GM12873 (cell line): ENCODE data around the gene TCL1B.
A peak's percentile ranks its signal among the peaks of the same experiment; 100 is the strongest.

Experiments used
- CTCF ChIP-seq: IDR thresholded peaks from 2 replicates; pipeline ENCODE4 v1.5.1; 2012; ENCODE audit warnings: low read depth, mild to moderate bottlenecking, moderate library complexity, low read length, control low read depth; ENCODE audit not compliant: insufficient read depth; ENCODE audit errors: missing control alignments

The TCL1B gene

DNA sequence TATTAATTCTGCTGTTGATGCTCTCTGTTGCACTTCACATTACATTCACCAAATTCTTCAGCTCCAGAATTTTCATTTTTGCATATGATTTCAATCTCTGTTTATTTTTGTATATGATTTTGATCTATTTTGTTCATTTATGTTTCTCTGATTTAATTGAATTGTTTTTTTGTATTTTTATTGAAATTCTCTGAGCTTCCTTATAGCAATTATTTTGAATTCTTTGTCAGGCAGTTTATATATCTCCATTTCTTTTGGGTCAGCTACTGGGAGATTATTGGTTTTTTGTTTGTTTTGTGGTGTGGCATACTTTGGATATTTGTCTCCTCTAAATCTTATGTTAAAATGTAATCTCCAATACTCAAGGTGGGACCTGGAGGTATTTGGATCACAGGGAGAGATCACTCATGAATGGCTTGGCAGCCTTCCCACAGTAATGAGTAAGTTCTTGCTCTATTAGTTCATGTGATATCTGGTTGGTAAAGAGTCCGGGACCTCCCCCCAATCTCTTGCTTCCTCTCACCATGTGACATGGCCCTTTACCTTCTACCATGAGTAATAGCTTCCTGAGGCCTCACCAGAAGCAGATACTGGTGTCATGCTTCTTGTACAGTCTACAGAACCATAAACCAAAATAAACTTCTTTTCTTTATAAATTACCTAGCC, 36.4 kb downstream of the TCL1B start:
- TF ChIP-seq CTCF = no peak

GRCh38 chr14:95725685-95726336, 39.6 kb downstream of the TCL1B start:
- peak; percentile 23 for TF ChIP-seq CTCF

DNA sequence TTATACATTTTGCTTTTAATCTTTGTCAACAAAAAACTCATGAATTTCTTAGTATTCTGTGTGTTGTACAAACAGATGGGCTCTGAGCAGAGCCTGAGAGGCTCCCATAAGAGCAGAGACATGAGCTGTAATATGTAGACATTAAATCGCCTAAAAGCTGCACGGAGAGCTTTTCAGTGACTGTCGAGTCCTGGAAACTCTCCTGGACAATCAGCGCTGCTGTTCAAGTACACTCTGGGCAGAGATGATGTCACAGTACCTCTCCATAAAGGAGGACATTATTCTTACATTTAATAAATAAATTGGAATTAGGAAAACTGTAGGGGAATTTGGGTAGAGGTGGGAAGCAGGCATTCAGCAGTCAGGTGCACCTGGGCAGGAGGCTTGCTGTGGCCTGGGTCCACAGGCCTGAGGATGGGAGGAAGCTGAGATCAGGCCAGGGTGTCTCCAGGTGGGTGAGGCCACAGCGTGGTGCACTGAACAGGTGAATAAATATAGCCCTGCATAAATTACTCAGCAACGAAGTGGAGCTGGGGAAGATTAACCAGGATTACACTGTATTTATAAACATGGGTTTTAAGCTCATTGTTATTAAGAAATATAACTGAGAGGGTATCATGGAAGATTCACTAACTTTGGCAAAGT, 41.0 kb downstream of the TCL1B start:
- TF ChIP-seq CTCF = no peak

DNA sequence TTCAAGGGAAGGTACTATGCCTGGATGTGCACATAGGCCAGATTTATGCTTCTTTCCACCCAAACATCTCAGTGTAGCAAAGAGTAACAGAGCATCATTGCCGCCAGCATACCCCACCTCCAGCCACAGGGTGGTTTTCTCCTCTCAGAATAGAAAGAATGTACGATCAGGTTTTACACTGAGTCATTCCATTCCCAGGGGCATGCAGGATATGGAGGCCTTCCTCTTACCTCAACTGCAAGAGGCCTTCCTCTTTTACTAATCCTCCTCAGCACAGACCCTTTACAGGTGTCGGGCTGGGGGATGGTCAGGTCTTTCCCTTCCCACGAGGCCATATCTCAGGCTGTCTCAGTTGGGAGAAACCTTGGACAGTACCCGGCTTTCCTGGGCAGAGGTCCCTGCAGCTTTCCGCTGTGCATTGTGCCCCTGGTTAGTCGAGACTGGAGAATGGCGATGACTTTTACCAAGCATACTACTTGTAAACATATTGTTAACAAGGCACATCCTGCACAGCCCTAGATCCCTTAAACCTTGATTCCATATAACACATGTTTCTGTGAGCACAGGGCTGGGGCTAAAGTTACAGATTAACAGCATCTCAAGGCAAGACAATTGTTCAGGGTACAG, 43.3 kb downstream of the TCL1B start:
- TF ChIP-seq CTCF = peak; percentile 11

GRCh38 chr14:95730126-95730525, 43.9 kb downstream of the TCL1B start:
- TF ChIP-seq CTCF = no peak

- TF ChIP-seq CTCF = no peak
These were observed 47.0 kb downstream of the TCL1B start for GRCh38 chr14:95733212-95733611.

GRCh38 chr14:95739356-95739755, 53.1 kb downstream of the TCL1B start:
- no peak for TF ChIP-seq CTCF
